ENCODE results near the gene MDFIC.

Gene MDFIC

GRCh38 chr7:114979803-114980507, 58.1 kb downstream of the MDFIC start:
- Histone ChIP-seq H3K27me3 (ENCODE audit: control insufficient read depth in 5 of 5, insufficient read depth in 4 of 5, low read length in 5 of 5) (no peaks in the 10 kb centered on the region), H3K4me3 (ENCODE audit: low read depth in 1 of 5, low read length in 5 of 5) (no peak overlapping the region), H3K9ac (ENCODE audit: low read length in 5 of 5) (no peak overlapping the region), H3K4me1 (ENCODE audit: control insufficient read depth in 5 of 5, insufficient read depth in 5 of 5, low read length in 5 of 5) (peaks cover 0 to 33% (median 31%) of the 10 kb centered on the region in 5 donors), H3K27ac (ENCODE audit: low read depth, low read length) (peak overlapping the region; percentile 19), H3K36me3 (ENCODE audit: control insufficient read depth in 5 of 5, insufficient read depth in 5 of 5, low read length in 5 of 5) (peaks cover 0 to 23% (median 12%) of the 10 kb centered on the region in 5 donors), H3K9me3 (ENCODE audit: control insufficient read depth in 5 of 5, low read length in 5 of 5) (no peaks in the 10 kb centered on the region)

DNA sequence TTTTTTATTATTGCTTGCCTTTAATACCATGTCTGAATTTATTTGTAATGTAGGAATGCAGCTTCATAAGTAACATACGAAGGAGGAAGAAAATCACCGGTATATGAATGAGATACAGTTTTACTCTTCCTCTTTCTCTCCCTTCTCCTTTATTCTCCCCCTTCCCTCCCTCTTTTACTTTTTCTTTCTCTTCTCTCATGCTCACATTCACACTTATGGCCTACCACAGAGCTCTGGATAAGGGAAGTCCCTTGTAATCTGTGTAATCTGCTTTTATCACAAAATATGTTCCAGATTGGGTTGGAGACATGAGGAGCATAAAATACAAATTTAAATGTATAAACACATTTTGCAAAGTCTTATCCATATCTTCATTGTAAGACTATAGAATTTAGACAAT, 59.4 kb downstream of the MDFIC start:
- peaks cover 0 to 23% (median 14%) of the 10 kb centered on the region in 5 donors for H3K36me3 ChIP-seq (ENCODE audit: control insufficient read depth in 5 of 5, insufficient read depth in 5 of 5, low read length in 5 of 5)
- H3K27me3 ChIP-seq (ENCODE audit: control insufficient read depth in 5 of 5, insufficient read depth in 4 of 5, low read length in 5 of 5): no peaks in the 10 kb centered on the region
- no peak overlapping the region for H3K4me3 ChIP-seq (ENCODE audit: low read depth in 1 of 5, low read length in 5 of 5)
- no peaks in the 10 kb centered on the region for H3K9me3 ChIP-seq (ENCODE audit: control insufficient read depth in 5 of 5, low read length in 5 of 5)
- H3K4me1 ChIP-seq (ENCODE audit: control insufficient read depth in 5 of 5, insufficient read depth in 5 of 5, low read length in 5 of 5): peaks cover 0 to 29% (median 20%) of the 10 kb centered on the region in 5 donors
- H3K9ac ChIP-seq (ENCODE audit: low read length in 5 of 5): no peak overlapping the region
- H3K27ac ChIP-seq (ENCODE audit: low read depth, low read length): peak overlapping the region; percentile 43

DNA sequence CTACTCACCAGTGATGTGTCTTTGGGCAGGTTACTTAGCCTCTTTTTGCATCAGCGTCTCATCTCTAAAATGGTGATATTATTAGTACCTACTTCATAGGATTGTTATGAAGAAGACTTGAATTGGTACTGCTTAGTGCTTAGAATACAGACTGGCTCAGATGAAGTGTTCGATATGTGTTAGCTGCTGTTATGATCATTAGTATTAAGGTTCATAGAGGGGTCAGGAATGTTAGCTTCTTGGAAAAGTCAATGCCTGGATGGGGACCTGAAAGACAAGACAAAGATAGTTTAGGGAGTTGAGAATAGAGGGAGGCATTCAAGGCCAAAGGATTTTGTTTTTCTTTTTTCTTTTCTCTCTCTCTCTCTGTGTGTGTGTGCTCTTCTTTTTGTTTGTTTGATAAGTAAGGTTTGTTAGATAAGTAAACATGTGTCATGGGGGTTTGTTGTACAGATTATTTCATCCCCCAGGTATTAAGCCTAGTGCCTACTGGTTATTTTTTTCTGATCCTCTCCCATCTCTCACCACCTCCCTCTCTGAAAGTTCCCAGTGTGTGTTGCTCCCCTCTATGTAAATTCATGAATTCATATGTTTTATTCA, 63.3 kb downstream of the MDFIC start:
- Histone ChIP-seq H3K4me1 (ENCODE audit: control insufficient read depth in 5 of 5, insufficient read depth in 5 of 5, low read length in 5 of 5) (peaks cover 0 to 40% (median 32%) of the 10 kb centered on the region in 5 donors), H3K36me3 (ENCODE audit: control insufficient read depth in 5 of 5, insufficient read depth in 5 of 5, low read length in 5 of 5) (peaks cover 0 to 18% (median 11%) of the 10 kb centered on the region in 5 donors), H3K9me3 (ENCODE audit: control insufficient read depth in 5 of 5, low read length in 5 of 5) (no peaks in the 10 kb centered on the region), H3K9ac (ENCODE audit: low read length in 5 of 5) (no peak overlapping the region), H3K27me3 (ENCODE audit: control insufficient read depth in 5 of 5, insufficient read depth in 4 of 5, low read length in 5 of 5) (no peaks in the 10 kb centered on the region), H3K27ac (ENCODE audit: low read depth, low read length) (no peak overlapping the region), H3K4me3 (ENCODE audit: low read depth in 1 of 5, low read length in 5 of 5) (no peak overlapping the region)

DNA sequence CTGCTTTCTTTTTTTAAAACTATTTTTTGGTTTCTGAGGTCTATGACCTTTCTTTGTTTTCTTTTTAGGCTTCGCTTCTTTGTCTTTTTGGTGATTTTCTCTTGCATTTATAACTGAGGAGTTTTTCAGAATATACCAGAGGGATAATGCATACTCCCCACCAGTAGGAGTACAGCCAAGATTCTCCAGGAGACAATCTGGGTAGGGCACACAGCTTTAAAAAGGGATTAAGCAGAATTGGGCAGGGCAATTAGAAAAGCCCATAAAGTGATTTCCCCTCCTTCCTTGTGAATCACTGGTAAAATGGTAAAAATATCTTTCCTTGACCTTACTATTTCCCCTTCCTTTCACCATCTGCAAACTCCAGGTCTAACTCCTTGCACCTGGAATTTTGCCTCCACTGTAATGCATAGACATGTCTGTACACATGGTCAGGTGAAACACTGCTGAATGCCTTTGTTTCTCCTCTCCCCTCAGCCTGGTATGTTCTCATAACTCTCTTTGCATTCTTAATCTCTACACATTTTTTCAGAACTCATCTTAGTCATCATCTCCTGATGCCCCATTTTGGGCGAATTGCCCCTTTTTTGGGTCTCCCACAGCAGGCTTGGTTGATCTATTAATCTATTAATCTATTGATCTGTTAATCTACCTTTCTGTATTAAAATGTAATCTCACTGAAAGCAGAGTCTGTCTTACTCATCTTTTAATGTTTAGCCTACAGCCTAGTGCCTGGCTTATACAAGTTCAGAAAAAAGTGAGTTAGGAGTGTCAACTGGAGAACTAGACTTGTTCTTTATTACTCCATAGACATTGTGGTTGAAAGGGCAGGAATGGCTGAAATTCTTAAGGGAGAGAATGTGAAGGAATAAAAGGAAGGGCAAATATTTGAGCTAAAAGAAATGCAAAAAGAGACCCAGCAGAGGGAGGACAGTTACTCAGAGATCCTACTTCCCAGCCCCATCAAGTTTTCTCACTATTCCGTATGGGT, 64.6 kb downstream of the MDFIC start:
- no peaks in the 10 kb centered on the region for H3K27me3 ChIP-seq (ENCODE audit: control insufficient read depth in 5 of 5, insufficient read depth in 4 of 5, low read length in 5 of 5)
- H3K9me3 ChIP-seq (ENCODE audit: control insufficient read depth in 5 of 5, low read length in 5 of 5): no peaks in the 10 kb centered on the region
- peaks cover 0 to 39% (median 30%) of the 10 kb centered on the region in 5 donors for H3K4me1 ChIP-seq (ENCODE audit: control insufficient read depth in 5 of 5, insufficient read depth in 5 of 5, low read length in 5 of 5)

DNA sequence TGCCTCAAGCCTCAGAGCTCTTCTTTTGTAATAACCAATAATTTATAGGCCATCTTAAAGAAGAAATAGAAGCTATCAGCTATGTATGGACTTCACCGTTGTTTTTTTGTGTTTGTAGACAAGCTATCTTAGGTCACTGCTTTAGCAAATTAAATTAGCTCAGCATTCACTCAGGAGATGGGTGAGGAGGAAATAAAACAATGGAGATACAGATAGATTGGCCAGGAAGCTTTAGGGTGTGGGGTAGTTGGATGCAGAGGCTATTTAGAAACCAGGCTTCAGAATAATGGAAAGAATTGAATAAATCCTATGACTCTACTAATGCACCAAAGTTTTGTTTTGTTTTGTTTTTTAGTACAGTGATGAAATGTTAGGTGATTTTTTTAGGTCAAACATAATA, 66.1 kb downstream of the MDFIC start:
- Histone ChIP-seq H3K9me3 (ENCODE audit: control insufficient read depth in 5 of 5, low read length in 5 of 5) (no peaks in the 10 kb centered on the region), H3K9ac (ENCODE audit: low read length in 5 of 5) (no peak overlapping the region), H3K4me3 (ENCODE audit: low read depth in 1 of 5, low read length in 5 of 5) (no peak overlapping the region), H3K27ac (ENCODE audit: low read depth, low read length) (peak overlapping the region; percentile 37), H3K27me3 (ENCODE audit: control insufficient read depth in 5 of 5, insufficient read depth in 4 of 5, low read length in 5 of 5) (no peaks in the 10 kb centered on the region), H3K4me1 (ENCODE audit: control insufficient read depth in 5 of 5, insufficient read depth in 5 of 5, low read length in 5 of 5) (peaks cover 0 to 39% (median 30%) of the 10 kb centered on the region in 5 donors), H3K36me3 (ENCODE audit: control insufficient read depth in 5 of 5, insufficient read depth in 5 of 5, low read length in 5 of 5) (peaks cover 0 to 7% (median 5%) of the 10 kb centered on the region in 5 donors)

More for the DNA sequence above, 64.6 kb downstream of the MDFIC start:
- Histone ChIP-seq H3K4me3 (ENCODE audit: low read depth in 1 of 5, low read length in 5 of 5) (no peak overlapping the region), H3K9ac (ENCODE audit: low read length in 5 of 5) (no peak overlapping the region), H3K36me3 (ENCODE audit: control insufficient read depth in 5 of 5, insufficient read depth in 5 of 5, low read length in 5 of 5) (peaks cover 0 to 16% (median 9%) of the 10 kb centered on the region in 5 donors), H3K27ac (ENCODE audit: low read depth, low read length) (peak overlapping the region; percentile 37)

- no peaks in the 10 kb centered on the region for H3K9me3 ChIP-seq (ENCODE audit: control insufficient read depth in 5 of 5, low read length in 5 of 5)
- H3K4me3 ChIP-seq (ENCODE audit: low read depth in 1 of 5, low read length in 5 of 5): no peak overlapping the region
- H3K4me1 ChIP-seq (ENCODE audit: control insufficient read depth in 5 of 5, insufficient read depth in 5 of 5, low read length in 5 of 5): peaks cover 0 to 39% (median 30%) of the 10 kb centered on the region in 5 donors
- no peak overlapping the region for H3K9ac ChIP-seq (ENCODE audit: low read length in 5 of 5)
- peak overlapping the region; percentile 37 for H3K27ac ChIP-seq (ENCODE audit: low read depth, low read length)
- H3K36me3 ChIP-seq (ENCODE audit: control insufficient read depth in 5 of 5, insufficient read depth in 5 of 5, low read length in 5 of 5): peaks cover 0 to 4% (median 2%) of the 10 kb centered on the region in 5 donors
- no peaks in the 10 kb centered on the region for H3K27me3 ChIP-seq (ENCODE audit: control insufficient read depth in 5 of 5, insufficient read depth in 4 of 5, low read length in 5 of 5)
These were observed 67.0 kb downstream of the MDFIC start for GRCh38 chr7:114988755-114989375.

DNA sequence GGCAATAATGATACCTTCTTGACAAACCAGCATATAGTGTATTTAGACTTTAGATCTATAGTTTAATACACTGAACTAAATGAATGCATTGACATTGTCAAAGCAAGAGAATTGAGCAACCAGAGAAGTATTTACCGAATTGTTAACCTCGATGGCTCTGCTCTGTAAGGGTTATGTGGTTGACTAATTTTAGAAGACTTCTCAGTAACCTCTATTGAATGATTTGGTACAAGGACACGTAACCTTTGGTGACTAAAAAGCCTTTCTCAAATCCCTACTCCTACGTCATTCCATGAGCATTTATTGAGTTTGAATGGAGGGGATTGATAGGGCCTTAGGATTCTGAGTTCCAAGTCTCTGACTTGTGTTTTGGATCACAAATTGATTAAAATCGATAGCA, 67.6 kb downstream of the MDFIC start:
- Histone ChIP-seq H3K9ac (ENCODE audit: low read length in 5 of 5) (no peak overlapping the region), H3K36me3 (ENCODE audit: control insufficient read depth in 5 of 5, insufficient read depth in 5 of 5, low read length in 5 of 5) (peaks cover 0 to 4% (median 0%) of the 10 kb centered on the region in 5 donors), H3K9me3 (ENCODE audit: control insufficient read depth in 5 of 5, low read length in 5 of 5) (no peaks in the 10 kb centered on the region), H3K4me1 (ENCODE audit: control insufficient read depth in 5 of 5, insufficient read depth in 5 of 5, low read length in 5 of 5) (peaks cover 0 to 39% (median 30%) of the 10 kb centered on the region in 5 donors), H3K27ac (ENCODE audit: low read depth, low read length) (peak overlapping the region; percentile 37), H3K27me3 (ENCODE audit: control insufficient read depth in 5 of 5, insufficient read depth in 4 of 5, low read length in 5 of 5) (no peaks in the 10 kb centered on the region), H3K4me3 (ENCODE audit: low read depth in 1 of 5, low read length in 5 of 5) (no peak overlapping the region)

GRCh38 chr7:114997487-114998404, 75.9 kb downstream of the MDFIC start:
- H3K4me3 ChIP-seq (ENCODE audit: low read depth in 1 of 5, low read length in 5 of 5): no peak overlapping the region
- H3K36me3 ChIP-seq (ENCODE audit: control insufficient read depth in 5 of 5, insufficient read depth in 5 of 5, low read length in 5 of 5): peaks cover 4 to 12% (median 5%) of the 10 kb centered on the region in 5 donors
- H3K27me3 ChIP-seq (ENCODE audit: control insufficient read depth in 5 of 5, insufficient read depth in 4 of 5, low read length in 5 of 5): no peaks in the 10 kb centered on the region
- H3K9ac ChIP-seq (ENCODE audit: low read length in 5 of 5): no peak overlapping the region
- H3K9me3 ChIP-seq (ENCODE audit: control insufficient read depth in 5 of 5, low read length in 5 of 5): no peaks in the 10 kb centered on the region
- no peaks in the 10 kb centered on the region for H3K4me1 ChIP-seq (ENCODE audit: control insufficient read depth in 5 of 5, insufficient read depth in 5 of 5, low read length in 5 of 5)
- H3K27ac ChIP-seq (ENCODE audit: low read depth, low read length): no peak overlapping the region

GRCh38 chr7:115004121-115004520, 82.2 kb downstream of the MDFIC start:
- Histone ChIP-seq H3K27me3 (ENCODE audit: control insufficient read depth in 5 of 5, insufficient read depth in 4 of 5, low read length in 5 of 5) (no peaks in the 10 kb centered on the region), H3K4me3 (ENCODE audit: low read depth in 1 of 5, low read length in 5 of 5) (no peak overlapping the region), H3K9ac (ENCODE audit: low read length in 5 of 5) (no peak overlapping the region), H3K36me3 (ENCODE audit: control insufficient read depth in 5 of 5, insufficient read depth in 5 of 5, low read length in 5 of 5) (peaks cover 0 to 16% (median 2%) of the 10 kb centered on the region in 5 donors), H3K4me1 (ENCODE audit: control insufficient read depth in 5 of 5, insufficient read depth in 5 of 5, low read length in 5 of 5) (peaks cover 3 to 28% (median 24%) of the 10 kb centered on the region in 5 donors), H3K27ac (ENCODE audit: low read depth, low read length) (no peak overlapping the region), H3K9me3 (ENCODE audit: control insufficient read depth in 5 of 5, low read length in 5 of 5) (no peaks in the 10 kb centered on the region)

Measured in subcutaneous abdominal adipose tissue (tissue), 5 donors.